OCI-LY7 (cell line): ENCODE data around the gene A2ML1. TPM values are rescaled to one million over a fixed set of nuclear protein-coding genes. Genes with fewer than 3 reads are reported as not detected.
A peak's percentile ranks its signal among the peaks of the same experiment; 100 is the strongest.

Experiments used
- BruUV-seq: library from RNA; stranded (reverse); fragments of 400-500 nt; replicated peaks from 2 replicates; lab custom pipeline; 2021; lab: Mats Ljungman, UMichigan
- CTCF ChIA-PET: fragments of 300-600 bp; sonication (Branson Sonifier 250); formaldehyde crosslinking; loops from one replicate; lab custom pipeline; 2022; ENCODE audit warnings: antibody characterized with exemption; ENCODE audit not compliant: unreplicated experiment; lab: Charles Lee
- POLR2A ChIA-PET: fragments of 300-600 bp; sonication (Branson Sonifier 250); formaldehyde crosslinking; loops from one replicate; lab custom pipeline; 2022; ENCODE audit warnings: antibody characterized with exemption; lab: Charles Lee
- DNase-seq: peaks from one replicate; pipeline ENCODE4 v3.0.0-alpha.2; 2015; ENCODE audit warnings: low spot score
- H2AFZ ChIP-seq: fragments of 200-600 bp; sonication (generic), shearing (Covaris generic); 2 replicates; pipeline ENCODE4 v1.6.1; 2014; ENCODE audit warnings: mild to moderate bottlenecking, antibody characterized with exemption, low read length, moderate library complexity
- H3K27ac ChIP-seq: fragments of 200-600 bp; sonication (generic); 2 replicates; pipeline ENCODE4 v1.5.1; 2014; ENCODE audit warnings: mixed run types, low read depth, mild to moderate bottlenecking, moderate library complexity, low read length, inconsistent platforms; ENCODE audit not compliant: poor library complexity, severe bottlenecking
- H3K36me3 ChIP-seq: fragments of 200-600 bp; sonication (generic); 2 replicates; pipeline ENCODE4 v1.6.1; 2014; ENCODE audit warnings: mild to moderate bottlenecking, antibody characterized with exemption, low read length, moderate library complexity, mixed read lengths; ENCODE audit not compliant: insufficient read depth
- H3K4me1 ChIP-seq: fragments of 200-600 bp; sonication (generic); 2 replicates; pipeline ENCODE4 v1.5.1; 2014; ENCODE audit warnings: mild to moderate bottlenecking, low read length; ENCODE audit not compliant: insufficient read depth, poor library complexity, severe bottlenecking
- H3K4me2 ChIP-seq: fragments of 200-600 bp; sonication (generic); 2 replicates; pipeline ENCODE4 v1.6.1; 2014; ENCODE audit warnings: mild to moderate bottlenecking, low read length
- H3K4me3 ChIP-seq: fragments of 200-600 bp; sonication (generic); 2 replicates; pipeline ENCODE4 v1.5.1; 2014; ENCODE audit warnings: mild to moderate bottlenecking, low read depth, low read length; ENCODE audit not compliant: poor library complexity, severe bottlenecking
- H3K79me2 ChIP-seq: fragments of 200-600 bp; sonication (generic); 2 replicates; pipeline ENCODE4 v1.6.1; 2016; ENCODE audit warnings: low read depth, mild to moderate bottlenecking, low read length, moderate library complexity, mixed read lengths; ENCODE audit not compliant: insufficient read depth
- H3K9me2 ChIP-seq: fragments of 200-600 bp; sonication (generic); 2 replicates; pipeline ENCODE4 v1.6.1; 2016; ENCODE audit warnings: mild to moderate bottlenecking, low read length, mixed read lengths; ENCODE audit not compliant: insufficient read depth
- H3K9me3 ChIP-seq: fragments of 200-600 bp; sonication (generic); 2 replicates; pipeline ENCODE4 v1.6.1; 2014; ENCODE audit warnings: mild to moderate bottlenecking, mixed run types, low read length, mixed read lengths
- H4K20me1 ChIP-seq: fragments of 200-600 bp; sonication (generic); 2 replicates; pipeline ENCODE4 v1.6.1; 2014; ENCODE audit warnings: mild to moderate bottlenecking, antibody characterized with exemption, low read length, moderate library complexity, mixed read lengths; ENCODE audit not compliant: insufficient read depth
- CTCF ChIP-seq: fragments of 200-600 bp; sonication (generic); conservative IDR thresholded peaks from 2 replicates; pipeline ENCODE4 v1.5.1; 2014; ENCODE audit warnings: mild to moderate bottlenecking, antibody characterized with exemption, low read length, moderate library complexity, mixed read lengths
- EZH2phosphoT487 ChIP-seq: fragments of 200-600 bp; sonication (generic); IDR thresholded peaks from 2 replicates; pipeline ENCODE4 v1.6.1; 2018; ENCODE audit warnings: low read depth, borderline replicate concordance, mild to moderate bottlenecking, mixed run types, antibody characterized with exemption, low read length, moderate library complexity, mixed read lengths
- intact Hi-C: fragments of 100-400 bp; cut with micrococcal nuclease; formaldehyde crosslinking; loops from one replicate; pipeline ENCODE4 v1.10.0; 2022; ENCODE audit not compliant: unreplicated experiment
- total RNA-seq, 2 experiments: library from RNA; depleted of rRNA in 1 of 2; stranded (reverse); fragments of >200 nt in 1 of 2; shearing (Covaris generic) in 1 of 2; gene quantifications; 2 replicates each; pipeline ENCODE4 v1.2.3, GENCODE V29; 2014 to 2022

A2ML1 gene
- total RNA-seq, 2 experiments from 2014 or later, result not detected

GRCh38 chr12:8779862-8780261 is 42.6 kb upstream of the A2ML1 start:
- BruUV-seq, result no TSS peak
- no peaks in the 10 kb centered on the region for H3K79me2 ChIP-seq
- no peak overlapping the region for H3K27ac ChIP-seq
- no peak for DNase-seq
- CTCF ChIA-PET, result no interaction called here
- peak; percentile 29; the same call in 1 of the 2 replicates for TF ChIP-seq CTCF
- no peak for TF ChIP-seq EZH2phosphoT487
- H3K4me1 ChIP-seq, result no peaks in the 10 kb centered on the region
- POLR2A ChIA-PET, result no interaction called here
- H3K4me2 ChIP-seq, result no peak overlapping the region
- no peaks in the 10 kb centered on the region for H3K9me2 ChIP-seq
- H3K36me3 ChIP-seq, result peaks cover 91% of the 10 kb centered on the region
- intact Hi-C loops, result loop anchor here (2.0 kb wide), 1 partner anchor 97 kb away; no protein-coding TSS in a partner anchor
- H2AFZ ChIP-seq, result no peak overlapping the region
- H3K9me3 ChIP-seq, result no peaks in the 10 kb centered on the region
- no peak overlapping the region for H3K4me3 ChIP-seq
- H4K20me1 ChIP-seq, result no peaks in the 10 kb centered on the region

DNA sequence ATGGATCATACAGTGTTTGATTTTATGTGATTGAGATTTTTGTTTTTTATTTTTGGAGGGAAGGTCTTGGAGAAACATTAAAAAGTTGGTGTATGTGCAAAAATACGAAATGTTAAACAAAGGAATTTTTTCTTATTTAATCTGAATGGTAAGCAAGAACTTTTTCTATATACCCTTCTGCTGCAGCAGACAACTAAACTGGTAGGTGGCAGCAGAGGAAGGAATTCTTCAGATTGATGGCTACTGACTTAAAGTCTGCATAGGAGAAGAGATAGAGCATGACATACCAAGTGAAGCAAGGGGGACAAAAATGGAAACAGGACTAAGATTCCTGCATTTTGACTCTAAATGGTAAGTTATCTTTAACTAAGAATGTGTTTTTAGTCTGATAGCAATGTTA is 42.0 kb upstream of the A2ML1 start:
- intact Hi-C loops, result loop anchor here (2.0 kb wide), 1 partner anchor 98 kb away; no protein-coding TSS in a partner anchor
- H3K9me3 ChIP-seq, result no peaks in the 10 kb centered on the region
- H3K79me2 ChIP-seq, result no peaks in the 10 kb centered on the region
- H2AFZ ChIP-seq, result no peak overlapping the region
- ChIA-PET CTCF (no interaction called here), POLR2A (no interaction called here)
- H3K36me3 ChIP-seq, result peaks cover 86% of the 10 kb centered on the region
- TF ChIP-seq EZH2phosphoT487 (no peak), CTCF (peak; percentile 67)
- H3K4me1 ChIP-seq, result no peaks in the 10 kb centered on the region
- no peaks in the 10 kb centered on the region for H3K9me2 ChIP-seq
- DNase-seq, result peak; percentile 33
- H3K4me2 ChIP-seq, result no peak overlapping the region
- H3K27ac ChIP-seq, result no peak overlapping the region
- BruUV-seq, result no TSS peak
- H4K20me1 ChIP-seq, result no peaks in the 10 kb centered on the region
- no peak overlapping the region for H3K4me3 ChIP-seq

DNA sequence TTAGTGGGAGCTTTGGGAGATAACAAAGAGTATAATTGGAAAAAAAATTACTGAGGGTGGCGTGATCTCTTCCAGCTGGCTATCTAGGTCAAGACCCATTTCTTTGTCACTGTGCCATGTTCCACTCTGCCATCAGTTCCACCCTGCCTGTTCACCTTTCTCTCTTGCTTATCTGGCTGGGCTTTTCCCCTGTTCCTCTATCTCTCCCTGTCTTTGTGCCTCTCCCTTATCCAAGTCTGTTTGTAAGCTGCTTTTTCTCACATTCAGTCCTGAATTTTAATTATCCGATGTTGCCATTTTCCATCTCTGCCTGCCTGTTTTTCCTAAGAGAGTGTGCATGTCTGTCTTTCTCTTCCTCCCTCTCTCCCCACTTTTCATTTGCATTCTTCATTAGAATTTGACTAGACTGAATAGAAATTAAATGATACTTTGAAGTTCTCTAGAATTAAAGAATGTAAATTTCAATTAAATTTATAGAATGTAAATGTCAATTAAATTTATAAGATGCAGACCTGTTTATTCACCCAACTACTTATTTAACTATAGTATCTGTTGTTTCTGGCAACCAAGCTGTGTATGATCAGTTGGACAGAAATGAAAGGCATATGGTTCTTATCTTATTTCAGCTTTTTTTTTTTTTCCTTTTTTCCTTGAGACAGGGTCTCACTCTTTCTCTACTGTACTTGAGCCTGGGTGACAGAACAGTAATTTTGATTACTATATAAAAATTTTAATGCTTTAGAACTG is 40.9 kb upstream of the A2ML1 start:
- Histone ChIP-seq H3K36me3 (peaks cover 77% of the 10 kb centered on the region), H2AFZ (no peak overlapping the region), H3K27ac (no peak overlapping the region), H3K9me2 (no peaks in the 10 kb centered on the region), H3K9me3 (no peaks in the 10 kb centered on the region), H3K79me2 (no peaks in the 10 kb centered on the region), H3K4me3 (no peak overlapping the region), H3K4me2 (no peak overlapping the region), H4K20me1 (no peaks in the 10 kb centered on the region), H3K4me1 (no peaks in the 10 kb centered on the region)
- ChIA-PET POLR2A (interaction anchor here (0.7 to 2.5 kb wide), 3 partner anchors 10 to 168 kb away, joined by 3 to 7 read pairs (median 4); no protein-coding TSS in a partner anchor), CTCF (no interaction called here)
- no peak for TF ChIP-seq EZH2phosphoT487
- no peak for TF ChIP-seq CTCF
- no TSS peak for BruUV-seq
- no peak for DNase-seq
- intact Hi-C loops, result loop anchor here (2.0 kb wide), 1 partner anchor 99 kb away; no protein-coding TSS in a partner anchor
